Fibroblast of mammary gland (primary cell): ENCODE results near the gene ETNK1.

Experiments
- DNase-seq: peaks from one replicate; pipeline ENCODE4 v3.0.0-alpha.2; 2010; ENCODE audit warnings: low read depth
- H3K4me3 ChIP-seq: 2 replicates; pipeline ENCODE4 v1.5.1; 2011; ENCODE audit warnings: low read depth, mild to moderate bottlenecking, low read length, moderate library complexity; ENCODE audit not compliant: control insufficient read depth
- TF ChIP-seq, protein P1 (sequence below): conservative IDR thresholded peaks from 2 replicates; pipeline ENCODE4 v1.5.1; 2011; ENCODE audit warnings: low read depth, low read length, inconsistent platforms; ENCODE audit not compliant: control insufficient read depth, insufficient read depth

ETNK1 gene

DNA sequence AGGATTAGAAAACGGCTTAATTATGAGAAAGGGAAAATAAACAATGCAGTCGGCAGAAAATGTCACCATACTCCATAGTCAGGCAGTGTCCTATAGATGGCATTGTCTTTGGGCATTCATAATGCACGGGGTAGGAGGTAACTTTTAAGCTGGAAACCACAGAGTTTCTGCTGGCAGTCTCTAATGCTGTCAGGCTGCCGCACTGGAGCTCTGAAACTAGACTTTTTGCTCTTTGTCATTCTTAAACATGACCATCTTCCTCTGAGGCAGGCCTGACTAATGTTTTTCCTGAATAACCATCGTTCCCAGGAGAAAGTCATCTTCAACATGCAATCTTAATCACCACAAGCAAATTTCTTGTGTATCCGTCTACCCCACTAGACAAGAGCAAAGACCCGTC, 108.8 kb downstream of the ETNK1 start:
- TF ChIP-seq, protein P1, sequence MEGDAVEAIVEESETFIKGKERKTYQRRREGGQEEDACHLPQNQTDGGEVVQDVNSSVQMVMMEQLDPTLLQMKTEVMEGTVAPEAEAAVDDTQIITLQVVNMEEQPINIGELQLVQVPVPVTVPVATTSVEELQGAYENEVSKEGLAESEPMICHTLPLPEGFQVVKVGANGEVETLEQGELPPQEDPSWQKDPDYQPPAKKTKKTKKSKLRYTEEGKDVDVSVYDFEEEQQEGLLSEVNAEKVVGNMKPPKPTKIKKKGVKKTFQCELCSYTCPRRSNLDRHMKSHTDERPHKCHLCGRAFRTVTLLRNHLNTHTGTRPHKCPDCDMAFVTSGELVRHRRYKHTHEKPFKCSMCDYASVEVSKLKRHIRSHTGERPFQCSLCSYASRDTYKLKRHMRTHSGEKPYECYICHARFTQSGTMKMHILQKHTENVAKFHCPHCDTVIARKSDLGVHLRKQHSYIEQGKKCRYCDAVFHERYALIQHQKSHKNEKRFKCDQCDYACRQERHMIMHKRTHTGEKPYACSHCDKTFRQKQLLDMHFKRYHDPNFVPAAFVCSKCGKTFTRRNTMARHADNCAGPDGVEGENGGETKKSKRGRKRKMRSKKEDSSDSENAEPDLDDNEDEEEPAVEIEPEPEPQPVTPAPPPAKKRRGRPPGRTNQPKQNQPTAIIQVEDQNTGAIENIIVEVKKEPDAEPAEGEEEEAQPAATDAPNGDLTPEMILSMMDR = no peak
- no peak overlapping the region for H3K4me3 ChIP-seq
- peak; percentile 73 for DNase-seq

DNA sequence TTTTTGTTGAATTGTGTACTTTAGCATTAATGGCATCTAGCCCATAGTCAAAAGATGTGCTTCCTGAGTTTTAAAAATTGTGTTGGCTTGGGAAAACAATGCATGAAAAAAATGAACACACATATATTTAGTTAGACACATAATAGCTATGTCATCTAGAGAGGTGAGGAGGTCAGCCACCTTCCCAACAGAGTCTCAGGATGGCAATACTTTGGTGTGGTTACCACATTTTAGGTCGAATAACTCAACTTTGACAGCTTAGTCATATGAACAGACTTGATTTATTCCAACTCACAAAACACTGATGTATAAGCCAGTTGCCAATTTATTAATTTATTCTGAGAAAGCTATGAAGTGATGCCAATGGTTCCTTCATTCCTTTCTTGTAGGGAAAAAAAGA, 114.0 kb downstream of the ETNK1 start:
- peak; percentile 80 for DNase-seq
- no peak overlapping the region for H3K4me3 ChIP-seq
- TF ChIP-seq, protein P1 = no peak
